Astrocyte (in vitro differentiated cells and primary cell): ENCODE results near the gene P2RY6. TPM values are rescaled to one million over a fixed set of nuclear protein-coding genes. Genes with fewer than 3 reads are reported as not detected.

Experiments
- DNase-seq: peaks from one replicate; pipeline ENCODE4 v3.0.0-alpha.2; 2010; ENCODE audit warnings: low read depth
- FAIRE-seq: peaks from 2 replicates; lab custom pipeline; 2011; peaks lifted over from hg19 to GRCh38; lab: Jason Lieb, UNC
- H2AFZ ChIP-seq: 2 replicates; pipeline ENCODE4 v1.6.0; 2012; ENCODE audit warnings: low read depth, low read length, inconsistent platforms
- H3K27ac ChIP-seq: 2 replicates; pipeline ENCODE4 v1.5.1; 2011; ENCODE audit warnings: low read depth, low read length, inconsistent platforms
- H3K27me3 ChIP-seq: 2 replicates; pipeline ENCODE4 v1.6.0; 2011; ENCODE audit warnings: low read length, inconsistent platforms; ENCODE audit not compliant: insufficient read depth
- H3K36me3 ChIP-seq: 2 replicates; pipeline ENCODE4 v1.5.1; 2011; ENCODE audit warnings: low read length, inconsistent platforms; ENCODE audit not compliant: insufficient read depth
- H3K4me1 ChIP-seq: 2 replicates; pipeline ENCODE4 v1.5.1; 2011; ENCODE audit warnings: low read length, inconsistent platforms; ENCODE audit not compliant: insufficient read depth
- H3K4me2 ChIP-seq: 2 replicates; pipeline ENCODE4 v1.6.0; 2012; ENCODE audit warnings: low read length, inconsistent platforms
- H3K4me3 ChIP-seq: 2 replicates; pipeline ENCODE4 v1.5.1; 2011; ENCODE audit warnings: low read depth, mild to moderate bottlenecking, low read length, inconsistent platforms; ENCODE audit not compliant: insufficient read depth
- H3K79me2 ChIP-seq: 2 replicates; pipeline ENCODE4 v1.6.0; 2012; ENCODE audit warnings: mild to moderate bottlenecking, low read length, inconsistent platforms; ENCODE audit not compliant: insufficient read depth
- H3K9ac ChIP-seq: 2 replicates; pipeline ENCODE4 v1.6.0; 2012; ENCODE audit warnings: mild to moderate bottlenecking, low read length, inconsistent platforms
- H3K9me3 ChIP-seq: 2 replicates; pipeline ENCODE4 v1.5.1; 2012; ENCODE audit warnings: low read depth, mild to moderate bottlenecking, low read length, inconsistent platforms; ENCODE audit not compliant: insufficient read depth
- H4K20me1 ChIP-seq: 2 replicates; pipeline ENCODE4 v1.6.0; 2012; ENCODE audit warnings: low read length, inconsistent platforms; ENCODE audit not compliant: insufficient read depth
- H3K27ac Mint-ChIP-seq: one replicate; pipeline ENCODE4 v1.8.0; 2021; ENCODE audit warnings: mild to moderate bottlenecking, mixed read lengths; ENCODE audit not compliant: unreplicated experiment
- H3K27me3 Mint-ChIP-seq: one replicate; pipeline ENCODE4 v1.8.0; 2021; ENCODE audit warnings: low read depth, mixed read lengths; ENCODE audit not compliant: unreplicated experiment
- H3K36me3 Mint-ChIP-seq: one replicate; pipeline ENCODE4 v1.8.0; 2021; ENCODE audit warnings: low read depth, mixed read lengths; ENCODE audit not compliant: unreplicated experiment
- H3K4me1 Mint-ChIP-seq: one replicate; pipeline ENCODE4 v1.8.0; 2021; ENCODE audit warnings: low read depth, mixed read lengths; ENCODE audit not compliant: unreplicated experiment
- H3K4me3 Mint-ChIP-seq: one replicate; pipeline ENCODE4 v1.8.0; 2021; ENCODE audit warnings: mild to moderate bottlenecking, moderate library complexity, mixed read lengths; ENCODE audit not compliant: unreplicated experiment
- H3K9me3 Mint-ChIP-seq: one replicate; pipeline ENCODE4 v1.8.0; 2021; ENCODE audit warnings: mild to moderate bottlenecking, mixed read lengths; ENCODE audit not compliant: unreplicated experiment
- CTCF ChIP-seq: IDR thresholded peaks from 2 replicates; pipeline ENCODE4 v1.5.1; 2011; ENCODE audit warnings: low read depth, mild to moderate bottlenecking, inconsistent platforms, low read length, moderate library complexity; ENCODE audit not compliant: insufficient read depth
- EZH2 ChIP-seq: IDR thresholded peaks from 2 replicates; pipeline ENCODE4 v1.6.1; 2012; ENCODE audit warnings: mild to moderate bottlenecking, low read length, inconsistent platforms; ENCODE audit not compliant: insufficient read depth
- total RNA-seq: library from RNA; stranded (reverse); gene quantifications from 2 replicates; pipeline ENCODE4 v1.2.1, GENCODE V29; 2021

The P2RY6 gene
- total RNA-seq, 1 donor from 2014 or later: 0.75 TPM

- Histone ChIP-seq H3K36me3 (no peaks in the 10 kb centered on the region), H3K27ac (no peak overlapping the region), H2AFZ (no peak overlapping the region), H3K4me1 (no peaks in the 10 kb centered on the region), H3K27me3 (peaks cover 20% of the 10 kb centered on the region), H4K20me1 (no peaks in the 10 kb centered on the region), H3K9ac (no peak overlapping the region), H3K4me2 (no peak overlapping the region), H3K79me2 (no peaks in the 10 kb centered on the region), H3K9me3 (no peaks in the 10 kb centered on the region), H3K4me3 (no peak overlapping the region)
- TF ChIP-seq CTCF (no peak), EZH2 (no peak)
- no peaks in the 10 kb centered on the region for H3K36me3 Mint-ChIP-seq
- peaks cover 4% of the 10 kb centered on the region for H3K4me1 Mint-ChIP-seq
- H3K27me3 Mint-ChIP-seq: peaks cover 42% of the 10 kb centered on the region
- no peaks in the 10 kb centered on the region for H3K9me3 Mint-ChIP-seq
- DNase-seq (no peak), FAIRE-seq (no peak)
- no peak overlapping the region for H3K4me3 Mint-ChIP-seq
- no peak overlapping the region for H3K27ac Mint-ChIP-seq
Measured at GRCh38 chr11:73266646-73267020, 5.5 kb upstream of the P2RY6 start.

GRCh38 chr11:73267122-73267846 is 4.9 kb upstream of the P2RY6 start:
- H3K36me3 Mint-ChIP-seq: no peaks in the 10 kb centered on the region
- H3K4me3 Mint-ChIP-seq: no peak overlapping the region
- H3K4me1 ChIP-seq: no peaks in the 10 kb centered on the region
- H2AFZ ChIP-seq: no peak overlapping the region
- no peak for TF ChIP-seq EZH2
- no peak for TF ChIP-seq CTCF
- H3K9me3 Mint-ChIP-seq: no peaks in the 10 kb centered on the region
- peaks cover 20% of the 10 kb centered on the region for H3K27me3 ChIP-seq
- H3K4me3 ChIP-seq: no peak overlapping the region
- H4K20me1 ChIP-seq: no peaks in the 10 kb centered on the region
- no peaks in the 10 kb centered on the region for H3K9me3 ChIP-seq
- no peaks in the 10 kb centered on the region for H3K36me3 ChIP-seq
- no peak overlapping the region for H3K9ac ChIP-seq
- FAIRE-seq (no peak), DNase-seq (no peak)
- H3K27me3 Mint-ChIP-seq: peaks cover 41% of the 10 kb centered on the region
- no peak overlapping the region for H3K4me2 ChIP-seq
- no peak overlapping the region for H3K27ac Mint-ChIP-seq
- no peak overlapping the region for H3K27ac ChIP-seq
- H3K4me1 Mint-ChIP-seq: peaks cover 4% of the 10 kb centered on the region
- H3K79me2 ChIP-seq: no peaks in the 10 kb centered on the region

GRCh38 chr11:73267906-73268540 is 4.1 kb upstream of the P2RY6 start:
- Histone ChIP-seq H3K9me3 (no peaks in the 10 kb centered on the region), H4K20me1 (no peaks in the 10 kb centered on the region), H2AFZ (no peak overlapping the region), H3K4me3 (no peak overlapping the region), H3K9ac (no peak overlapping the region), H3K79me2 (no peaks in the 10 kb centered on the region), H3K27ac (no peak overlapping the region), H3K4me2 (no peak overlapping the region), H3K36me3 (no peaks in the 10 kb centered on the region), H3K4me1 (no peaks in the 10 kb centered on the region), H3K27me3 (peaks cover 20% of the 10 kb centered on the region)
- H3K36me3 Mint-ChIP-seq: no peaks in the 10 kb centered on the region
- FAIRE-seq (no peak), DNase-seq (no peak)
- peaks cover 4% of the 10 kb centered on the region for H3K4me1 Mint-ChIP-seq
- peaks cover 41% of the 10 kb centered on the region for H3K27me3 Mint-ChIP-seq
- H3K9me3 Mint-ChIP-seq: no peaks in the 10 kb centered on the region
- no peak for TF ChIP-seq CTCF
- TF ChIP-seq EZH2: no peak
- H3K4me3 Mint-ChIP-seq: no peak overlapping the region
- H3K27ac Mint-ChIP-seq: no peak overlapping the region
